Choroid plexus epithelial cell (primary cell): ENCODE measurements around the gene DNAJC27.

Experiments
- DNase-seq: peaks from one replicate; pipeline ENCODE4 v3.0.0-alpha.2; 2010; ENCODE audit warnings: low read depth
- H3K4me3 ChIP-seq: 2 replicates; pipeline ENCODE4 v1.5.1; 2011; ENCODE audit warnings: low read depth, mild to moderate bottlenecking, control low read depth, low read length, moderate library complexity
- TF ChIP-seq, protein P1 (sequence below): conservative IDR thresholded peaks from 2 replicates; pipeline ENCODE4 v1.5.1; 2011; ENCODE audit warnings: low read depth, mild to moderate bottlenecking, control low read depth, inconsistent platforms, low read length, moderate library complexity

DNAJC27 gene

GRCh38 chr2:24899361-24899910, 72.3 kb downstream of the DNAJC27 start:
- no peak overlapping the region for H3K4me3 ChIP-seq
- TF ChIP-seq, protein P1, sequence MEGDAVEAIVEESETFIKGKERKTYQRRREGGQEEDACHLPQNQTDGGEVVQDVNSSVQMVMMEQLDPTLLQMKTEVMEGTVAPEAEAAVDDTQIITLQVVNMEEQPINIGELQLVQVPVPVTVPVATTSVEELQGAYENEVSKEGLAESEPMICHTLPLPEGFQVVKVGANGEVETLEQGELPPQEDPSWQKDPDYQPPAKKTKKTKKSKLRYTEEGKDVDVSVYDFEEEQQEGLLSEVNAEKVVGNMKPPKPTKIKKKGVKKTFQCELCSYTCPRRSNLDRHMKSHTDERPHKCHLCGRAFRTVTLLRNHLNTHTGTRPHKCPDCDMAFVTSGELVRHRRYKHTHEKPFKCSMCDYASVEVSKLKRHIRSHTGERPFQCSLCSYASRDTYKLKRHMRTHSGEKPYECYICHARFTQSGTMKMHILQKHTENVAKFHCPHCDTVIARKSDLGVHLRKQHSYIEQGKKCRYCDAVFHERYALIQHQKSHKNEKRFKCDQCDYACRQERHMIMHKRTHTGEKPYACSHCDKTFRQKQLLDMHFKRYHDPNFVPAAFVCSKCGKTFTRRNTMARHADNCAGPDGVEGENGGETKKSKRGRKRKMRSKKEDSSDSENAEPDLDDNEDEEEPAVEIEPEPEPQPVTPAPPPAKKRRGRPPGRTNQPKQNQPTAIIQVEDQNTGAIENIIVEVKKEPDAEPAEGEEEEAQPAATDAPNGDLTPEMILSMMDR: no peak
- no peak for DNase-seq

GRCh38 chr2:24898122-24899109, 73.3 kb downstream of the DNAJC27 start:
- H3K4me3 ChIP-seq: peak overlapping the region; percentile 35
- peak; percentile 14 for DNase-seq
- TF ChIP-seq, protein P1: no peak

- TF ChIP-seq, protein P1: no peak
- no peak for DNase-seq
- no peak overlapping the region for H3K4me3 ChIP-seq
Measured at GRCh38 chr2:24894750-24895149, 77.0 kb downstream of the DNAJC27 start.

GRCh38 chr2:24893934-24894333, 77.8 kb downstream of the DNAJC27 start:
- no peak overlapping the region for H3K4me3 ChIP-seq
- TF ChIP-seq, protein P1: no peak
- DNase-seq: no peak
